Forelimb muscle (tissue), 1 donor: ENCODE measurements around the gene CENPE. TPM values are rescaled to one million over a fixed set of nuclear protein-coding genes. Genes with fewer than 3 reads are reported as not detected.

Experiments used
- DNase-seq: peaks from one replicate; pipeline ENCODE4 v3.0.0-alpha.2; 2013; ENCODE audit warnings: low read depth
- polyA plus RNA-seq: library from polyadenylated mRNA; unstranded; fragments of 120-200 nt; gene quantifications from one replicate; pipeline ENCODE4 v1.2.1, GENCODE V29; 2013; ENCODE audit not compliant: insufficient read length

Gene CENPE
- polyA plus RNA-seq, 1 donor: 4.3 TPM

DNA sequence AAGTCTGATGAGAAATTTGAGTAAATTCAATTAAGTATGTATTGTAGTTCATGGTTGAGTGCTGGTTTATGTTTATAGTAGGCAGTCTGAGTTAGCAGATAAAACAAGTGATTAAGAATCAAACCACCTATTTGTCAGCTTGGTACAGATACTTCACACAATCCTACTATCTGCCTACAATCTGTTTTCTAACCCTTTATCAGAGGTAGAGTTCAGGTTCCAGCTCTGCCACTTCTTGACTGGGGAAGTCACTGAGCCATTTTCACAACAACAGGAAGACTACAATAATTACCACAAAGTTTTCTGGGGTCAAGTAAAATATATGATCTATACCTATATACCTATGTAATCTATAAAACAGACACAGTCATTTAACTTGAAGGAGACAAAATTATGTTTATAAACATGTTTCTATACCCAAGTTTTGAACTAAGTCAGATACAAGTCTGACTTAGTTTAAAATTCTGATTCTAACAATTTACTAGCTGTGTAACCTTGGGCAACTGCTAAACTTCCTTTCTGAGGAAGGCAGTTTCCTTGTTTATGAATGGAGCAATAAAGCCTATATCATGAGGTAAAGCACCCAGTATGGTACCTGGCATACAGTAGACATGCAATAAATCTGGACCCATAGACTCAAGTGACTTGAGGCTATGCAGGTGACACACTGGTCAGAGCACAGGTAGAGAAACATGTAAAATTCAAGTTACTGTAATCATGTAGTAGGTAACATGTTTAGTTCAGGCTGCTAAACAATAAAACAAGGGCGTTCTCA is 61.3 kb downstream of the CENPE start:
- no peak for DNase-seq

- DNase-seq: no peak
Measured at GRCh38 chr4:103129174-103129573, 69.0 kb downstream of the CENPE start.

GRCh38 chr4:103126126-103126525 is 72.0 kb downstream of the CENPE start:
- no peak for DNase-seq

GRCh38 chr4:103123114-103123513 is 75.0 kb downstream of the CENPE start:
- DNase-seq: no peak

GRCh38 chr4:103118166-103118565 is 80.0 kb downstream of the CENPE start:
- DNase-seq: no peak

GRCh38 chr4:103111598-103111997 is 86.5 kb downstream of the CENPE start:
- DNase-seq: no peak

DNA sequence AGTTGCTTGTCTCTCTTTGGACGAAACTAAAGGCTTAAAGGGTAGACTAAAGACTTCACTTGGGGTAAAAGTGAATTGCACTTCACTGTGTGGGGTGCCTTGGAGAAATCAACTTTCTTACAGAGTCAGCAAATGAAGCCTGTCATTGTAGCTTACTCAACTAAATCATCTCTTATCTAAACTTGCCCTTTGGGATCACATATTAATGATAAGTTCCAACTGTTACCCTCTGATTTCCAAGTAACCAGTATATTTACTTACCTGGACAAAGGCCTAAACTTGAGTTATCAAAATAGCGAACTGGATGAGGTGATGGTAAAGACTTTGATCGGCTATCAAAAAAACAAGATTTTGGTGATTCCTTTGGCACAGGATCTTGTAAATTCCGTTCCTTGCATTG is 89.6 kb downstream of the CENPE start:
- no peak for DNase-seq

- DNase-seq: no peak
Measured at GRCh38 chr4:103105558-103106356, 92.4 kb downstream of the CENPE start.

GRCh38 chr4:103104886-103105285 is 93.3 kb downstream of the CENPE start:
- no peak for DNase-seq

DNA sequence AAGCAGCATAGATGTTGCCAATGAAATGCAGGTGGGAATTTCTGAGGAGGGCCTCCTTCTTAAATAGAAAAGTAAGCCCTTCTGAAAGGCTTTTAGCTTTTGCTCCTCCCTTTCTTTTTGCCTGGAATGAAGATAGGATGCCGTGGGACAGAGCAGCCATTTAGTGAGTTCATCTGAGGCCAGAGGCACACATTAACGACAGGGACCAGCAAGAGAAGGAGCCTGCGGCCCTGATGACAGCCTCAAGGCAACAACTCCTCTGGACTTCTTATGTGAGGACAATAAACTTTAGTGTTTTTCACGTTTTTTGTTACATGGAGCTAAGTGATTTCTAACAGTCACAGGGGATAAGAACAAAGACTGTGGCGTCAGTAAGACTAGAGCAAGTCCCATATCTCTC is 97.5 kb downstream of the CENPE start:
- no peak for DNase-seq

DNA sequence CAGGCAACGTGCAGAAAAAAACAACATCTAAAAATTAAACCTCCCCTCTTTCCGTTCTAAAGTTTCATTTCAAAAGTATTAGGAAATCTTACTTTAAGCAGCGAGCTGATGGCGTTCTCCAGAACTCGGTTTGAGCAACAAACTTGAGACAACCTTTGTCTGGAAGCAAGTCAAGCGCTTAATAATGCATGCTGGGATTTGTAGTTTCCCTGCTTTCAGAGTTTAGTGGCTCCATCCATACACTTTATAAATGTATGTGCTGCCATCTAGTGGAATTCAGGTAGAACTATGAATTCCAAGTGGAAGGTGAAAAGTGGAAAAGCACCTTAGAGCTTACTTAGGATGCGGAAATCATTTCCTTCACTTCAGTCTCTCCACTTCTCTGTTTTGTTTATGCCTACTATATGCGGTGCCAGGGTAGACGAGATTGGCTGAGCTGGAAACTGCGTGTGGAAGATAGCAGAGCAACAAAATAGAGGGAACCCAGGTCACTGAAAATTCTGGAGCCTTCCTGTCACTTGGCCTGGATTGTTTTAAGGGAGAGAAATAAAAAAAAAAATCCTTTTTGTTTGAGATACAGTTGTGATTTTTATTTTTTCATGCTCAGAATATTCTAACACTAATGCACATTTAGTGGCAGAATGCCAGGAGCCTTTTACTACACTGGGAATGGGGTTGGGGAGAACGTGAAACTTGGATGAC is 98.3 kb downstream of the CENPE start, which contains the start of gene BDH2:
BDH2 (minus strand) TSS at position 144 of the 702 bp plus-strand sequence. CDS start 3,580 bp downstream, outside the sequence.
- peak; percentile 97 for DNase-seq

DNA sequence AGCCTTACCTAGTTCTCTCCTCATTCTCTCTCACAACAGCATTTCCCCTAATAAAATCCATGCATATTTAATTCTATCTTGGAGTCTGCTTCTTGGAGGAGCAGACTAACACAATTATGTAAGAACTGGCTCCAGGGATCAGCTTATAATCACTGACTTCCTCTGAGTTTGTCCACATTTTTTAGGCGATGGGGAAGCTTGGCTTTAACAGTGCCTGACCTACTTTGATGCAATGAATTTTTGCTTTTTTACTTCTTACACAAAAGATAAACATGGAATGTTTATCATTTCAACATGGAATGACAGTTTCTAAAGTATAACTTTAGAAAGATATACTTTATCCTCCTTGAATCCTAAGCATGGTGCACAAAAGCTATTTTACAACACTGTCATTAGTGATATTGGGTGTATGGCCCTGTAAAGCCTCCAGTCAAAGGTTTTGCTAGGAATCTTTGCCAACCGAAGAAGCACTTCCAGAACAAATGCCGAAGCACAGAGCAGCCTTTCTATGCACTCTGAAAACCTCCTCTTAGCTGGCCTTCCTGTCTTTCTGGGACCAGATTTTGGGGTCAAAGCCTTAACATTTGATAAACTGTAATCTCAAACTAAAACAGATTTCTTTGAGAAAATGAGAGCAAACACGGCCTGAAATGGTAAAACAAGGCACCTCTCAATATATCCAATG is 99.2 kb downstream of the CENPE start:
- no peak for DNase-seq

- DNase-seq: no peak
Measured at GRCh38 chr4:103098341-103098740, 99.8 kb downstream of the CENPE start.

GRCh38 chr4:103097112-103097511 is 101.0 kb downstream of the CENPE start:
- no peak for DNase-seq

- no peak for DNase-seq
Measured at GRCh38 chr4:103095080-103095479, 103.1 kb downstream of the CENPE start.

- no peak for DNase-seq
Measured at GRCh38 chr4:103092245-103092644, 105.9 kb downstream of the CENPE start.

DNA sequence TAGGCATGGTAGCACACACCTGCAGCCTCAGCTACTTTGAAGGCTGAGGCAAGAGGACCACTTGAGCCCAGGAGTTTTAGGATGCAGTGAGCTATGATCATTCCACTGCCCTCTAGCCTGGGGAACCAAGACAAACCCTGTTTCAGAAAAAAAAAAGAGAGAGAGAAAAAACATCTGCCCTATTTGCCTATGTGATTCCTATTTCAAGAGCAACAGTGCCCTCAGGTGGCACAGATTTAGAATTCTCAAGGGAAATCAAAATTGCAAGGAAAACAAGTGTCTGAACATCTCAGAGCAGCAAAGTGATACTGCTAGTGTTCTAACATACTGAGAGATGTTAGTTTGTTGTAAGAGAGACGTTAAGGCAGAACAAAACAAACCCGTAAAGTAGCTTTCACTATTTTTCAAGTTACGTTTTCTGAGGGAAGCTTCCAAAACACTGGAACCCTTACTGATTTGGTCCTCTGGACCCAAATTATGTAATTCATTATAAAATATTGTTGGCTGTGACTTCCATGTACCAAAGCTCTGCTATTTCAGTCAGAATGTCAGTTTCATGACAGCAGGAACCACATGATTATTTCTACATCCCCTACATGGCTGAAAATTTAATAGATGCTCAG is 106.4 kb downstream of the CENPE start:
- no peak for DNase-seq

- DNase-seq: no peak
Measured at GRCh38 chr4:103089481-103089880, 108.7 kb downstream of the CENPE start.

DNA sequence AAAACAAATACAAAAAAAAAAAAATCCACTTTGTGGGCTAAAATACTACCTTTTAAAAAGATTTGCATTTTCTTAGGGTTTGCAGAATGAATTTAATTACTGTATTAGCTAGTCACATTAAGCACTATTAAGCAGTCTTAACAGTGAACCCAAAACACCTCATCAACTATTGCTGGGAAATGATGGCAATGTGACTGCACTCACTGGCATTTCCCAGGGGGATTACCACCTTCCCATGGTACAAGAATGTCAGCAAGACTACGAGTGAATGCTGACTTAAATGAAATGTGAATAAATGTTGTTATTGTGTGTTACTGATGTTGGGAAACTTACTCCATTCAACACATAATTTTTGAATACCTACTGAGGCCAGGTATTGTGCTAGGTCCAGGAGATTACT is 111.6 kb downstream of the CENPE start:
- DNase-seq: no peak

DNA sequence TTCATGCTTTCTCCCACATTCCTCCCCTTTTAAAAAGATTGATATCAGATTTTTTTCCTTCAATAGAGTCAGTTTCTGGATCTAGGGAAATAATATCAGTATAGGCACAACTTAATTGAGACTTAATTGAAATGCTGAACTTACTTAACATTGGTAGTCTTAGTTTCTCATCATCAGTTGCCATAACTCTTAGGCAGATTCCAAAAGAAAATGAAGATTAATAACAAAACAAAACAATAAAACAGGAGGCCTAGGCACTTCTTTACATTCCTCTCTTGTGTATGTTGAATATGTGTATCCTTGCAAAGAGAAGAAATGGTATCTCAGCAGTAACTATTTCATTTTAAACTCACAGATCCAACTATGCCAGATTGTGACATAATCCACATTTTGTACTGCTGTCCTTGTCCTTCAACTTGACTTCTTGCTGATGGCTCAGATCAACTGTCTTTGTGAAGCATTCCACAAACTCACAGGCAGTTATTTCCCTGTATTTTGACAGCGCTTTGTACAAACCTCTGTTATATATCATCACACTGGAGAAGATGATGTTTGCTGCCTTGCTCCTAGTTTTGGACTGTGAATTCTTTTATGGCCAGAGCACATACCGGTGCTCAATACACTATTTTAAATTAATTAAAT is 112.5 kb downstream of the CENPE start:
- no peak for DNase-seq

- no peak for DNase-seq
Measured at GRCh38 chr4:103079621-103080020, 118.5 kb downstream of the CENPE start.
